Endothelial cell of umbilical vein (primary cell): ENCODE results near the gene HARS2. TPM values are rescaled to one million over a fixed set of nuclear protein-coding genes. Genes with fewer than 3 reads are reported as not detected.
"Not testable (repeated sequence)": the region's sequence is repeated elsewhere in the genome, so short reads cannot be mapped to it uniquely, and the experiment has no call there.

Source experiments
- BruUV-seq: library from RNA; stranded (reverse); fragments of 400-500 nt; replicated peaks from 2 replicates; lab custom pipeline; 2021; lab: Mats Ljungman, UMichigan
- CTCF ChIA-PET: fragments of 300-600, 350-600 bp; sonication (Branson Sonifier 250); formaldehyde crosslinking; loops from one replicate; lab custom pipeline; 2021; ENCODE audit warnings: antibody characterized with exemption, inconsistent platforms; lab: Charles Lee
- POLR2A ChIA-PET: fragments of 300-600, 350-600 bp; sonication (Branson Sonifier 250); formaldehyde crosslinking; loops from one replicate; lab custom pipeline; 2021; ENCODE audit warnings: antibody characterized with exemption, inconsistent platforms; lab: Charles Lee
- DNase-seq: peaks from one replicate; pipeline ENCODE4 v3.0.0-alpha.2; 2011; ENCODE audit warnings: low read depth, low spot score
- FAIRE-seq: peaks from 2 replicates; lab custom pipeline; 2011; peaks lifted over from hg19 to GRCh38; lab: Jason Lieb, UNC
- H2AFZ ChIP-seq: 2 replicates; pipeline ENCODE4 v1.6.0; 2012; ENCODE audit warnings: low read depth, low read length, control low read depth, inconsistent platforms
- H3K27ac ChIP-seq: 2 replicates; pipeline ENCODE4 v1.5.1; 2011; ENCODE audit warnings: low read depth, mild to moderate bottlenecking, control low read depth, low read length, moderate library complexity; ENCODE audit not compliant: insufficient read depth
- H3K27me3 ChIP-seq, 2 experiments: 2 replicates each; pipeline versions ENCODE4 v1.6.0 to v1.6.1; 2011; ENCODE audit warnings: low read length in 2 of 2, mixed read lengths in 1 of 2; ENCODE audit not compliant: control insufficient read depth in 2 of 2, insufficient read depth in 2 of 2
- H3K36me3 ChIP-seq, 2 experiments: 2 replicates in 1 of 2; 3 replicates in 1 of 2; pipeline ENCODE4 v1.5.1; 2011; ENCODE audit warnings: low read length in 2 of 2, mild to moderate bottlenecking in 1 of 2, moderate library complexity in 1 of 2; ENCODE audit not compliant: control insufficient read depth in 2 of 2, insufficient read depth in 2 of 2; ENCODE audit errors: extremely low read depth in 1 of 2
- H3K4me1 ChIP-seq: 3 replicates; pipeline ENCODE4 v1.5.1; 2011; ENCODE audit warnings: mild to moderate bottlenecking, low read length; ENCODE audit not compliant: control insufficient read depth, insufficient read depth; ENCODE audit errors: extremely low read depth
- H3K4me2 ChIP-seq: 2 replicates; pipeline ENCODE4 v1.6.1; 2011; ENCODE audit warnings: low read length, control low read depth, mixed read lengths; ENCODE audit not compliant: insufficient read depth
- H3K4me3 ChIP-seq, 3 experiments: fragments of 200-600 bp in 1 of 3; sonication (generic), shearing (Covaris generic) in 1 of 3; replicated peaks in 1 of 3; 2 replicates each; pipeline ENCODE4 v1.5.1; 2011 to 2016; ENCODE audit warnings: control low read depth in 3 of 3, low read length in 3 of 3, mild to moderate bottlenecking in 2 of 3, inconsistent platforms in 1 of 3, low read depth in 1 of 3, moderate library complexity in 1 of 3; ENCODE audit not compliant: insufficient read depth in 1 of 3
- H3K79me2 ChIP-seq: 2 replicates; pipeline ENCODE4 v1.6.0; 2012; ENCODE audit warnings: low read length, inconsistent platforms; ENCODE audit not compliant: control insufficient read depth, insufficient read depth
- H3K9ac ChIP-seq: replicated peaks from 2 replicates; pipeline ENCODE3; 2011; ENCODE audit warnings: low read length, control low read depth; ENCODE audit not compliant: insufficient read depth; ENCODE audit errors: extremely low read depth
- H3K9me1 ChIP-seq: replicated peaks from 3 replicates; pipeline ENCODE4 v1.6.0; 2011; ENCODE audit warnings: mild to moderate bottlenecking, low read length; ENCODE audit not compliant: control insufficient read depth, insufficient read depth; ENCODE audit errors: extremely low read depth
- H3K9me3 ChIP-seq: replicated peaks from 2 replicates; pipeline ENCODE4 v1.5.1; 2012; ENCODE audit warnings: low read length, inconsistent platforms; ENCODE audit not compliant: control insufficient read depth, insufficient read depth
- H4K20me1 ChIP-seq: replicated peaks from 2 replicates; pipeline ENCODE3; 2011; ENCODE audit warnings: mild to moderate bottlenecking, low read length; ENCODE audit not compliant: control insufficient read depth, insufficient read depth; ENCODE audit errors: extremely low read depth
- CTCF ChIP-seq, 2 donors: IDR thresholded peaks; 1 replicate in 1 of 2; 2 replicates in 1 of 2; pipeline ENCODE4 v1.5.1; 2011; ENCODE audit warnings: low read length in 2 of 2, mild to moderate bottlenecking in 2 of 2, moderate library complexity in 2 of 2, control low read depth in 1 of 2, inconsistent platforms in 1 of 2, low read depth in 1 of 2; ENCODE audit not compliant: insufficient read depth in 1 of 2; ENCODE audit errors: extremely low read depth in 1 of 2
- EZH2 ChIP-seq: IDR thresholded peaks from 2 replicates; pipeline ENCODE4 v1.6.1; 2012; ENCODE audit warnings: borderline replicate concordance, low read depth, mild to moderate bottlenecking, moderate library complexity, low read length, inconsistent platforms; ENCODE audit not compliant: severe bottlenecking
- FOS ChIP-seq: IDR thresholded peaks from 2 replicates; pipeline ENCODE4 v1.6.1; 2011; ENCODE audit warnings: mild to moderate bottlenecking, low read length, moderate library complexity, borderline replicate concordance; ENCODE audit not compliant: insufficient read depth
- GATA2 ChIP-seq: IDR thresholded peaks from 2 replicates; pipeline ENCODE4 v1.7.0; 2011; ENCODE audit warnings: low read depth, mild to moderate bottlenecking, moderate library complexity, mixed read lengths, low read length; ENCODE audit not compliant: insufficient read length, insufficient read depth
- JUN ChIP-seq: IDR thresholded peaks from 2 replicates; pipeline ENCODE4 v1.6.1; 2011; ENCODE audit warnings: borderline replicate concordance, low read depth; ENCODE audit not compliant: insufficient read length, insufficient read depth
- MYC ChIP-seq: IDR thresholded peaks from one replicate; pipeline ENCODE4 v1.6.1; 2011; ENCODE audit warnings: mild to moderate bottlenecking, low read depth, low read length
- POLR2A ChIP-seq: IDR thresholded peaks from 2 replicates; pipeline ENCODE4 v1.6.1; 2012; ENCODE audit warnings: low read depth, mild to moderate bottlenecking, control low read depth, low read length
- POLR2AphosphoS5 ChIP-seq: IDR thresholded peaks from 2 replicates; pipeline ENCODE4 v1.6.1; 2012; ENCODE audit warnings: low read depth, mild to moderate bottlenecking, control low read depth, low read length, moderate library complexity; ENCODE audit not compliant: insufficient read depth
- dilution Hi-C: fragments of 300-500 bp; cut with MboI; formaldehyde crosslinking; loops from one replicate; pipeline ENCODE4 v1.15.0; 2019; ENCODE audit warnings: low sequenced_read_pairs; ENCODE audit not compliant: extremely low pct_ligation_motif_present
- intact Hi-C: fragments of 100-400 bp; cut with micrococcal nuclease; formaldehyde crosslinking; loops from one replicate; pipeline ENCODE4 v1.10.0; 2022
- polyA plus RNA-seq, 4 experiments: library from polyadenylated mRNA; depleted of rRNA in 3 of 4; stranded (reverse) in 3 of 4; unstranded in 1 of 4; fragments of >200 nt; gene quantifications; 2 replicates each; pipeline versions ENCODE4 v1.2.1 to v1.2.3, GENCODE V29; 2011 to 2012; ENCODE audit warnings: missing spikeins in 1 of 4
- total RNA-seq: library from RNA; stranded (reverse); gene quantifications from 2 replicates; pipeline ENCODE4 v1.2.3, GENCODE V29; 2021
- TF ChIP-seq, protein P1 (sequence below): IDR thresholded peaks from 2 replicates; pipeline ENCODE4 v1.6.1; 2011; ENCODE audit not compliant: insufficient read depth, insufficient read length

The HARS2 gene
- total and polyA plus RNA-seq, 2 donors (not counting 3 experiments of a cell fraction or from before 2014, with no cell fraction given) = 23.6 to 31.7 TPM

- ChIA-PET CTCF (interaction anchor here (0.6 to 2.2 kb wide), 10 partner anchors 10 to 301 kb away, joined by 3 to 6 read pairs (median 4); partner anchors contain the start of genes HARS1, HARS2 and IK), POLR2A (interaction anchor here (1.8 kb wide), 1 partner anchor 17 kb away, joined by 5 read pairs; the partner anchor contains the start of genes IK and NDUFA2)
- Histone ChIP-seq H4K20me1 (no peaks in the 10 kb centered on the region), H3K9me1 (no peaks in the 10 kb centered on the region), H2AFZ (peak within 1 kb of the TSS; percentile 79), H3K4me3 (peak within 1 kb of the TSS; percentile 73 to 93 (median 81)), H3K4me1 (peaks cover 3% of the 10 kb centered on the region), H3K4me2 (peak within 1 kb of the TSS; percentile 86), H3K79me2 (peaks cover 23% of the 10 kb centered on the region), H3K27me3 (no peaks in the 10 kb centered on the region), H3K9ac (peak within 1 kb of the TSS; percentile 71), H3K36me3 (peaks cover 16 to 33% of the 10 kb centered on the region in 2 experiments), H3K9me3 (no peaks in the 10 kb centered on the region), H3K27ac (peak within 1 kb of the TSS; percentile 73)
- peak; percentile 88 for DNase-seq
- intact Hi-C loops (loop anchor here (1.0 to 2.0 kb wide), 5 partner anchors 17 to 263 kb away; partner anchors contain the start of genes ANKHD1, HARS1, HARS2 and IK), dilution Hi-C loops (no loop called here)
- peak; percentile 97 for FAIRE-seq
- TSS peak; percentile 79 for BruUV-seq
- TF ChIP-seq FOS = peak; percentile 13
- TF ChIP-seq EZH2 = no peak
- TF ChIP-seq JUN = no peak
- TF ChIP-seq GATA2 = no peak
- no peak for TF ChIP-seq CTCF (IDR thresholded peaks at IDR 0.05; ENCODE audit: extremely low read depth in 1 of 2, insufficient read depth in 1 of 2, low read depth in 1 of 2, low read length in 2 of 2)
- TF ChIP-seq, protein P1, sequence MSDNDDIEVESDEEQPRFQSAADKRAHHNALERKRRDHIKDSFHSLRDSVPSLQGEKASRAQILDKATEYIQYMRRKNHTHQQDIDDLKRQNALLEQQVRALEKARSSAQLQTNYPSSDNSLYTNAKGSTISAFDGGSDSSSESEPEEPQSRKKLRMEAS = peak; percentile 41
- no peak for TF ChIP-seq MYC
- peak; percentile 93 for TF ChIP-seq POLR2AphosphoS5
- TF ChIP-seq POLR2A = peak; percentile 94
These were observed 26.7 kb upstream of the HARS2 start, which contains the start of gene WDR55 for GRCh38 chr5:140664359-140665119. TSS of gene WDR55 (plus strand) at chr5:140664904. CDS start at chr5:140664913, 9 bp downstream.

DNA sequence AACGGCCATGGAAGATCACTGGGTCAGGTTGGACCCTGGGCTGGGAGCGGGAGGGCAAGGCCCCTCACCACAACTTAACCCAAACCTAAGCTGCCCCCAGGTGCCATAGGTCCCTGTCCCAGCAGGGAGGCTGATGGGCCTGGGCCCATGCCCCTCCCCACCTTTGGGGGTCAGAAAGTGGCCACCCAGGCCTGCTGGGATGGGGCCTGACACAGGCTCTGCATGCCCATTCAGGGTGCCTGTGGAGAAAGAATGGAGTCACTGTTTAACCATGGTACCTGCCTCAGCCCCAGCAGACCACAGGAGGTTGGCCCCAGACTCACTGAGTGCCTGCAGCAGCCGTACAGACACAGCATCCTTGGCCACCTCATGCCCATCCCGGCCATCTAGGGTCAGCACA lies 20.2 kb upstream of the HARS2 start:
- intact Hi-C loops = loop anchor here (1.0 kb wide), 1 partner anchor 19 kb away; no protein-coding TSS in a partner anchor
- H3K4me1 ChIP-seq, H3K9ac ChIP-seq, FAIRE-seq, H3K27me3 ChIP-seq, H3K4me2 ChIP-seq, BruUV-seq, POLR2A ChIA-PET, dilution Hi-C loops, H2AFZ ChIP-seq, H3K27ac ChIP-seq, H3K9me3 ChIP-seq, CTCF ChIA-PET, H3K9me1 ChIP-seq, DNase-seq, H4K20me1 ChIP-seq, H3K4me3 ChIP-seq: not testable (repeated sequence)
- peaks cover 12% of the 10 kb centered on the region for H3K79me2 ChIP-seq
- peaks cover 13 to 29% of the 10 kb centered on the region in 2 experiments for H3K36me3 ChIP-seq
